AML-193 (cell line): ENCODE data around the gene COL4A1.

Experiments
- DNase-seq, 2 experiments: peaks; one replicate each; lab custom pipeline; 2025; lab: John Stamatoyannopoulos, UW

COL4A1 gene

DNA sequence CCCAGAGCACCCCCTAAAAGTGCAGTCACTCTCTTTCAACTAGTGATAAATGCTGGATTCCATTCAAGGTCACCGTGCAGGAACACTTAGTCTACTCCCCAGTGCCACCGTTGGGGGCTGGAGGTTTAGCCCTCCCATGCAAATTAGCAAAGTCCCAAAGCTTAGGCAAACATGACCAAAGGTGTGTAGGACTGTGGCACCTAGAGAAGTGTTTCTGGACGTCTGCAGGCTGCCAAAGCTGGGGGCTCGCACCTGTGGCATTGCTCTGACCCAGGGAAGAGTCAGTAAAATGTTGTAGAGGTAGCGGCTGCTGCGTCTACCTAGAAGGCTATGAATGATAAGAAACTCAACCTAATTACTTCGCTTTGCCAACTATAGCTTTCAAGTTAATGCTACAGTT is 13.9 kb downstream of the COL4A1 start:
- no peak for DNase-seq

DNA sequence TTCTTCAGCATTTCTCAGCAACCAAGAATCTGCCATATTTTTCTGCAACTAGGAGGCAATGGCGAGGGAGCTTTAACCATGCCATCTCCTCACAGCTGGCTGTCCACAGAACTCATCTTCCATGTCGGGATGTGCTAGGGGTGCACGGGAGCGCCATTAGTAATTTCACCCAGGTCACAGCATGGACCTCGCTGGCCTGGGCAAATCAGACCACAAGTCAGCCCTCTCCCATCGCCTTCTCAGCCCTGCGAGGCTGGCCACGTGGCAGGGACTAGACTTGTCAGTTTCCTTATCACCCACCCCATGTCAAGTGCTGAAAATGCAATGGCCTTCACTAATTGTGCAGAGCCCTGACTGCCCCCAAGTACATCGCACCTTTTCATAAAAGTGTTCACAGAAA is 15.7 kb downstream of the COL4A1 start:
- no peak for DNase-seq

DNA sequence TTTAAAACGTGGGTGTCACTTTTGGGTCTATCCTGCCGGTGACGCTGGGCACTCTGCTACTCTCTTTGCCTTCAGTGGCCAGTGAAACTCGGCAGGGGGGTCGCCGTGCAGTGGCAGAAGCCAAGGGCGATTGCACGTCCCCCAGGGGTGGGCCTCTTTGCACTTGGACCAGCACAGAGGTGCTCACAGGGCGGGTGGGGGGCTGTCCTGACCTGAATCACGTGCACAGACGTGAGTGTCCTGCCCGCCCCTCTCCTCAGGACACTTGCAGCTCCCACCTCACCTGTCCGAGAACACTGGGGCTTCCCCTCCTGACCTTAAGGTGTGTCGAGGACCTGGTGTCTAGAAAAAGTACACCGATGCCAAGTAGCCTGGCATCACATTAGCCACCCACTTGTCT is 16.1 kb downstream of the COL4A1 start:
- no peak for DNase-seq

DNA sequence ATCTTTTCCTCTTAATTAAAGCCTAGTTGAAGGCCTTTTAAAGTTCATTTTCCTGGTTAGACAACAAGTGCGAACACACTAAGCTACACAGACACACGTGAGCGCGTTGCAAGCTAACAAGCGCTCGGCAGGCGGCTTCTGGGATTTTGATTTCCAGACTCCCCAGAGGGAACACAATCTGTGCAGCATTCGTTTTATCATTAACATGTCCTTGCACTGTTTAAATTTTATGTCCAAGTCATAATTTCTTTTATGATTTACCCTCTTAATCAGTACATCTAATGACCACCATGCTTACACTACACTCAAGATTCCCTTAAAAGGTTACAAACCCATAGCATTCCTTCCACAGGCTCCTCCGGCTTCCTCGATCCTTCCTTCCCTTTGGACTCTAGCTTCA is 16.8 kb downstream of the COL4A1 start:
- DNase-seq = no peak

DNA sequence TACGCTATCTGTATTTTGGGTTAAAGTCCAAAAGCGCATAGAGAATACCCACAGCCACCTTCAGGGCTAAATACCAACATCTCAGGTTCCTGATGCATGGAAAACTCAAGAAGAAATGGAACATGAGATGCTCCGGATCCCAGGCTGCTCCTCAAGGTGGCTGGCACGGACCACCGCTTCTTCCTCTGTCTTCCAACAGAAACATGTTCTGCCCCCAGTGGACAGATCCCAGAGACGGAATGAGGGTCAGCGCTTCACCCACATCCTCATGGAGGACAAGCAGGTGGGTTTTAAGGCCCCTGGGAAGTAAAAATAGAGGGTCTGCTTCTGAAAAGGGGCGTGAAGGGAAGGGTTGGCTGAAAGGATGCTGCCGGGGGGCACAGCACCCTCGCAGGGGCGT is 17.3 kb downstream of the COL4A1 start:
- DNase-seq = no peak

DNA sequence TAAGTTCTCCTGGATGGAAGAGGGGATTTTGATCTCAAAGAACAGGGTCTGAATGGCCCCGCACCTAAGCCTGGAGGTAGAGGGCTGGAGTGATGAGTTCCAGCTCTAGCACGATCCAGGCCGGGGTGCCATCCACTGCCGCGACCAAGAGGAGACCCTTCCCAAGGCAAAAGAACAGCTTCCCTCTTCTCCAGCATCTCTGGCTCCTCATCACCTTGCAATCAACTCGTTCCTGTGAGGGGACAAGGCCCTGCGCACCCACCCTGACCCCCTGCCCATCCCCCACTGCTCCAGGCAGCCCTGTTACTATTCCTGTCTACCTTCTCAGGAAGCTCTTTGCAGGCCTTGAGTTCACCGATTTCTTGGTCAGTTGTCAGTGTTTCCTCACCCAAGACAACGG is 17.8 kb downstream of the COL4A1 start:
- DNase-seq = no peak

DNA sequence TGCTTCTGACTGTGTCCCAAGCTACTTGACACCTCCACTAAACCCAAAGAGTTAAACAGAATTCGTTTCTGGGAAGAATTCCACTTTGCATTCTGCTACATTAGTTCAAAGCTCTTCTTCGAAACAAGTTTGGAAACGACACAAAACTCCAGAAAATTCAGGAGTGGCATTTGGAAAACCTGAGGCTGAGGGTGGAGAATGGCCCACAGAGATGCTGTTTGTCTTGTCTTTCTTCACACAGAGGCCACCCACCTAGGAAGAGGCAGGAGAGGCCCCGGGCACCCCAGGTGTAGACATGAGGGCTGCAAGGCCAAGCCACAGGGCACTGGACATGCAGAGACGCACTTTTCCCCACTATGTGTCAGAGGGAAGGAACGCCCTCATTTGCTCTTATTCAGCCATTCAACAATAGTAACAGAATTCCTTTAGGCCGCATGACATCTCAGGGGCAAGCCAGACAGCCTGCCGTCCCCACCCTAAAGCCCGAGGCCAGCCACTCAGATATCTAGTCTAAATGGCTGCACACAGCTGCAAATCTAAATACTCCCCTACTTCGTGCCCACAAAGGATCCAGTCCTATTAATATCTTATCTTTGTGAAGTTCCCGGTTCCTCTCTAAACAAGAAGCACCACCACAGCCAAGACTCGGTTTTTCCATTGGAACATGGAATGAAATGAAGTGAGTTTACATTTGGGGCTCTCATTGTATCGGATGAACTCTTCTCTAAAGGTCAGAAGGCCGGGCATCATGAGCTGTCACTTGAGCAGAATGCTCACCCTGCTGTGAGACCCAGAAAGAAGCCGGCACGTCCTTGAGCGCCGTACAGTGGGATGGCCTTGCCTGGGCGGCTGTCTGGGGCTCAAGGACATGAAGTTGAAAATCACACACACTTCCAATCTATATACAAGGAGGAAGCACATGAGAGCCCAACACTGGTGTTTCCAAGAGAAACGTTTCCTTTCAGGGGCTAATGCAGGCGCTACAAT is 19.8 kb downstream of the COL4A1 start:
- DNase-seq = no peak

DNA sequence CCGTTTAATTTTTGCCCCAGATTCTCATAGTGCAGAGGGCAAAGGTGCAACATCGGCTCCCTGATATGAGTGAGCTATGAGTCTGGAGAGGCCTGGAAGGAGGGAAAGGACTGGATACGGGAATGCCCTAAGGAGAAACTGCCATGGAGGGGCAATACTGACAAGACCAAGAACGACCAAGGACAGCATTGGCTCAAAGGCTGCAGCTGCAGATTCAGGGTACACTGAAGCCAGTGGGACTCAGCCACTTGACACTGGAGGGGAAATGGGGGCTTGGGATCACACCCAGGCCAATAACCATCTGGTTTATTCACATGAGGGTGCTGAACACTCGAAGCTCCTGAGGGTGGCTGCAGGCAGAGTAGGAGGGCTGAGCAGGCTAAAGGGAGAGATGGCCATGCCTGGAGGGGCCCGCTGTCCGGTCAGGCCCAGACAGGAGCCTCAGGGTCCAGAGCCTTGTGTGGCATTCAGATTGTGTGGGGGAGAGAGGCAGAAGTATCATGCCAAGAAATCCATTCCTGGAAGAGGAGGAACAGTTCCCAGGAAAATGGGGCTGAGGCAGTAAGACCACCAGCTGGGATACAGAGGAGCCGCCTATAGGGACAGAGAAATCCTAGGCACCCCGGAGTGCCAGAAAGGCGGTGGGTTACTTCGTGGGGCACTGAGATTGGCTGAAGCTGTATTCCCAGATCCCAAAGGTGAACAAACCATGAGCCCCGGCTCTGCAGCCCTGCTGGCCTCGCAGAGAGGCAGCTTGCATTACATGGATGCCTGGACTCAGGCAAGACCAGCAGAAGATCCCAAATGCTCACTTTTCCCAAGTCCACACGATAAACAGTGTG is 20.7 kb downstream of the COL4A1 start:
- DNase-seq = no peak

DNA sequence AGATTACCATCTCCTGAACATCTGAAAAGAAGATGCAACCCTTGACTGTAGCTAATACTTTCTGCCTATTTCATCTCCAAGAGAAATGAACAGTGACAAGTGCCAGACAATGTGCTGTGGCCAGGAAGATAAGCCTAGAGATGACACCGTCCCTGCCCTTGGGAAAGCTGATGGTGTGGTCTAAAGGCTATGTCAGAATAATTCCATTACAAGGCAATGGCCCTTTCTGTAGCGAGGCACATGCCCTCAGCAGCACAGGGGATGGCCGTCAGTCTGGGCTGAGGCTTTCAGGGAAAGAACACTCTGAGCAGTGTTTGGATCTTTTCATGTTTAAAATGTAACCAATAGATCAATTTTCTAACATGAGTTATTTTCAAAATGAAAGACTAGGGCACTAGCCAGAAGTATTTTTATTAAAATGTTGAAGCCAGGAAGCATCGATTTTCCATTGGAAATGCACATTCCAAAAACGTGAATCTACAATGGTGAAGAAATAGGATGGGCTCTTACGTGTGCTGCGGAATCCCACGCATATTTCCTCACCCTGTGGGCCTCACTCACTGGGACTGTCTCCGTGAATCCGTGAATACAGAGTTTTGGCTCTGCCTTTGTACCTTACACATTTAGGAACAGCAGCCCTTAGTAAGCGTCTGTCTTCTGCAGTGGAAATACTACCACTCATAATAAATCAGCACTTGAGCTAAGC is 22.0 kb downstream of the COL4A1 start:
- no peak for DNase-seq

DNA sequence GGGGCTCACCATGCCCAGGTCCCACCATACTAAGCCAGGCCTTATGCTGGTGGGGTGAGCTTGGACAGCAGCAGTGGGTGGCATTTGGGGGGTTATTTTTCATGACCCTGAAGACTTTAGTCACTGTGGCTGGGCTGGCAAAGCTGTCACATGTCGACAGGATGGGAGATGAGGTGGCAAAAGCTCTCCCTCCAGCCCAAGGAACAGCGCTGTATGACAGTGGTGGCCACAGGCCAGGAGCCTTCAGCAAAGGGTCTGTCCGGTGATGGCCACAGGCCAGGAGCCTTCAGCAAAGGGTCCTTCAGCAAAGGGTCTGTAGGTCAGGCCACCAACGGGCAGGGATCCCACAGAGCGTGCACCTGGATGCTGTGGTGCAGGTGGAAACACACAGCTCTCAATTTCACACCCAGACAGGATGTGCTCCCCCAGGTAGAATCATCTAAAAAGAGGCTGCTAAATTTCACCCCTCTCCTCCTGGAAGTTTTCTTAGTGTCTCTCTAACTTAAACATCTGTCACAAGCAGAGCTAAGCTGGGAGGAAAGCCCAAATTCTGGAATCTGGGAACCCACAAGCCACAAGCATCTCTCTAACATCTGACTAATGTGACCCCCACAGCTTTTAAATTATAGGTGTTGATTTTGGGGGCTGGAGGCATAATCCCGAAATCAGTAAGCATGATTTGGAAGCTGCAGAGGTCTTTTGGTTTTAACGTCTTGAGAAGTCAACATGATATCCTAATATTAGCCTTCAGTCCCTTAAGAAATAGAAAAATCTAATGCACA is 23.0 kb downstream of the COL4A1 start:
- DNase-seq = no peak

DNA sequence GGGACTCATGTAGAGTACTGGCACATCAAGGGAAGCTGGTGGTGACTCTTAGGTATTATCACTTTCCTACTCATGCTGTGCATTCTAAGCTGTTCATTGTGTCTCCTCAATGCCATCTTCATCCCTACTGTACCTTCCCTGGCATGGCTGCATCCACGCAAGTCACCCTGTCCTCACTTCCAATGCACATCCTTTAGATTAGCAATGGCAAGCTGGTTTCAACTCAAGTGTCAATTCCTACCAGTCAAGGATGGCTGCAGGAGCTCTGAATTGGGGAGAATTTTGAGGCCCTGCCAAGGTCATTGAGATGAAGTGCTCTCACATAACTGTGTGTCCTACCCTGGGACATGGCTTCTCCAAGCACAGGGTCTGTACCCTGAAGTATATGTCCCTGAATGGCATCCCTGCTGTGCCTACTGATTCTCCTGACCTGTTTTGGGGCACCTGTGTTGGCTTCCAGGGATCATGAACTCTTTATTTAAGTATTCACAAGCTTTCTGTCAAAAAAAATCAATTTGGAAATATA is 24.6 kb downstream of the COL4A1 start:
- no peak for DNase-seq

DNA sequence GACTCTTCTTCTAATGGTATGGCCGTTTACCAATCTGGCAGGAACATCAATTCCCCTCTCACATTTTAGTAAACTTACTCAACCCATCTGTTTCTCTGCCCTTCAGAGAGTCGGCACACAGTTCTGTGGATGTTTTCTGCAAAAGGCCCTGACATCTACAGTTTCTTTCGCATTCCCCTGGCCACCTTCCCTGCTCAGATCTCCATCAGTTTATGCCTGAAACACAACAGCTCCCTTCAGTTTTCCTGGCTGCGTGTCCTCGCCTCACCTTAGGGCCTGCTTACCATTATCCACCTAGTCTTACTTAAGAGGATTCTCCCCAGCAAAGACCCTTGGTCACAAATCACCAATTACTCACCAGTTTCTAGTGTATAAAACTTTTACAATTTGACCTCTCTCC is 25.2 kb downstream of the COL4A1 start:
- DNase-seq = no peak

DNA sequence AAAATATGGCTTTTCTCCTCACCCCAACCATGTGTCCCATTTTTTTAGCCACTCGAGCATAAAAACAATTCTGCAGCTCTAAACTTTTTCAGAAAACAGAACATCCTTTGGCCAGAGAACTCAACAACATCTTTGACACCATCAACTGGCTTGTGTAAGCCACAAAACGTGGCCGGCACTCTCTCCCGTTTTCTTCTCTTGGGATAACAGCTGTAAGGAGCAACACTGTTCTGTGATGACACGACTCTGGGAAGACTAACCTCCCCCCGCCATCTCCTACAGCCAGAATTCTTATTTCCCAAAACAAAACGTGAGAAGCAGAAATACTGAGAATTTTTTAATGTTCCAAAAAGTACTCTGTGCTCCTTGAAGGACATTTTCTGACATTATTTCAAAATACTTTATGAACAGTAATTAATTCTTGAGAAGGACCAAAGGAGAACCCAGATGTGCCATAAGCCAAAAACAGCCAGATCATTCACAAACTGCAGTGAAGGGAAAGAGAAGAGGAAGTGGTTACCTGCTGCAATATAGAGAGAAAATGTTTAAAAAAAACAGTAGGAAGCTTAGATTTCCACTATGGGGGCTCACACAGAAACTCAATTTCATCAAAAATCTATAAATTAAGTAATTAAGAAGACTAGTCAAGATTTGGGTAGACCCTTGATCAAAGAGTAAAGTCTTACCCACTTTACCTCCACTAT is 25.8 kb downstream of the COL4A1 start:
- peak in 1 of 2 experiments; percentile 14 for DNase-seq

DNA sequence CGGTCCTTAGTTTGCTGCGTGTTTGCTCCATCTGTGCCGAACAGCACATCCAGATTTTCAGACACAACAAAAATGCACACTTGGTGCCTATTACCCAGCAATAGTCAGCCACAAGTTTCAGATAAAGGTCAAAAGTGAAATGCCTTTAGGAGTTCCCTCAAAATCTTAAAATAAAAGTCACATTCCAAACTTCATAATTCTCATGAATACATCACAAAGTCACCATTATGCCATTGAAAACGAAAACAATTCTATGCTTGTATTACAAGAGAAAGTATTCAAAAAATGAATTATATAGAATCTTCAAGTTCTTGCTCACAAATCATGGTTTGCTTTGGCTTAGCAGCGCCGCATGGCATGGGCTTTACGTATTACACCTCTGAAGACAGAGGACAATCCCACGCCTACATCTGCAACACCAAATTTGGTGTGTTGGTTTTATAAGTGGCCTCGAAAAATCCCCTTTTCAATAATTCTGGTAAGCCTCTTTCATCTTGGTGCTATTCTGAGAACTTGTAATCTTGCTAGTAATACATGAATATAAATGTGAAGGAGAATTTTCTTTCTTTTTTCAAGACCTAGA is 26.6 kb downstream of the COL4A1 start:
- no peak for DNase-seq

DNA sequence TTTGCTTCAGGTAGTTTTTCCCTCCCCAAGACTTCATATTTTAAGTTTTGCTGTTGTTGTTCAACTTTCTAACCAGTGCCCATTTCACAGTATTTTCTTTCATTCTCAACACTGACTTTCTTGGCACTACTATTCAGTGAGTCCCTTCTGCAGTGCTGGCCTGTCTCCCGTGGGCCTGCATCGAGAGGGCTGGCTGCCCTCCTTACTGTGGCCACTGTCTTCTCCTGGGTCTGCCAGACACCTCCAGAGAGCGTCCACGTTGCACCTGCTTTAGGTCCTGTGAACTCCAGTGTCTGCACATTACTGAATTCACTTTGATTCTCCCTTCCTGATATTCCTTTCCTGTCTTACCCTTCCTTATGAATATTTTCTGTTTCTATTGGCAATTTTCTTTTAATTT is 27.3 kb downstream of the COL4A1 start:
- no peak for DNase-seq

DNA sequence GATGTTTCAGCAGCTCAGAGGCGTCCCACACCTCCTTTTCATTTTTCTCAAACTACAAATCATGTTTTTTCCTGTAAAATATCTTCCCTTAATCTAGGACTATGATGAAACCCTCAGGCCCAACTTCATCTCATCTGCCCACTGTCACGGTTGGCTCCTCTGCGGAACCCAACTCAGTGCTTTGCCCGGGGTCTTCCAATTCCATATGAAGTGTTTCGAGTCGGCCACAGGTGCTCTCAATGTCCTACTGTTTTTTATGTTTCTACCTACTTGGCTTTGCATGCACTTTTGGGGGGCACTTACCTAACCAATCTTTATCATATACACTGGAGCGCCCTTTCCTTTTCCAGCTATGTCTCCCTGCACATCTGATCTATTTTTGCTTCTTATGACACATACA is 28.1 kb downstream of the COL4A1 start:
- no peak for DNase-seq

DNA sequence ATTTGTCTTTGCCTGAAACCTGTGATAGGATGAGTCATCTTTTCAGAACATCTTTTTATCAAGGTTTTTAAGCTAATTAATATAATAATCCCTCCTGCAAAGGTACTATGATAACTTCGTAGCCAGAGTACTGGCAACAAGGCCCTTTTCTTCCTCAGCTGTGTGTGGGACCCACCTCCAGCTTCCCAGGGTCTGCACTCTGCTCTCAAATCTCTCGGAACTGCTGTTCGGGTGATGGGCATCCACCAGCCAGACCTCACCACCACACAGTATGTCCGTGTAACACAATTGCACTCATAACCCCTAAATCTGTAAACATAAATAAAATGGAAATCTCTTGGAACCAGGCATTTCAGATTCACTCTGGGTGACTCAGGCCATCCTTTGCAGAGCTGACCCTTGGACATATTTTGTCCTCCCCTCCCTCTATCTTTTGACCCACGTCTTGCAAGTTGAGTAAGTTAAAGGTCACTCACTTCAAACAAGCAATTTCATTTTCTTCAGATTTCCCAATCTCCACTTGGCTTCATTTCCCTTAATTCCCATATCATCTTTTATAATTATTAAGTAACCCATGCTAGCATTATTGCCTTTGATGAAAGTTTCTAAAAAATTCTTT is 29.5 kb downstream of the COL4A1 start:
- no peak for DNase-seq

DNA sequence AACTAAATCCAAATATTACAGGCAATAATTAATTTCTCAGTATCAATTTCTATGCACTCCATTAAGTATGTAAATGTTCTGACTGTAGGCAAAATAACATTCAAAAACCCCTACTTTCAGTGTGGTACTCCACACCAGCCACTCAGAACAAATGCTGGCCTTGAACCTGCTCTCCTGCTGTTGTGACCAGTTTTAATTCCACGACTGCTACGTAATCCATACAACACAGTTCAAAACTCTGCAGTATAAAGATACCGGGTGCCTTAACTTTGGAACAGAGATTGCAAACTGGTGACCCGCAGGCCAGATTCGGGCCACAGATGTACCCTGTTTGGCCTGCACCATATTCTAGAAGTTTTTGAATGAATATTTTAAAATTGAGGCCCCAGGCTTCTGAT is 30.4 kb downstream of the COL4A1 start:
- DNase-seq = no peak

DNA sequence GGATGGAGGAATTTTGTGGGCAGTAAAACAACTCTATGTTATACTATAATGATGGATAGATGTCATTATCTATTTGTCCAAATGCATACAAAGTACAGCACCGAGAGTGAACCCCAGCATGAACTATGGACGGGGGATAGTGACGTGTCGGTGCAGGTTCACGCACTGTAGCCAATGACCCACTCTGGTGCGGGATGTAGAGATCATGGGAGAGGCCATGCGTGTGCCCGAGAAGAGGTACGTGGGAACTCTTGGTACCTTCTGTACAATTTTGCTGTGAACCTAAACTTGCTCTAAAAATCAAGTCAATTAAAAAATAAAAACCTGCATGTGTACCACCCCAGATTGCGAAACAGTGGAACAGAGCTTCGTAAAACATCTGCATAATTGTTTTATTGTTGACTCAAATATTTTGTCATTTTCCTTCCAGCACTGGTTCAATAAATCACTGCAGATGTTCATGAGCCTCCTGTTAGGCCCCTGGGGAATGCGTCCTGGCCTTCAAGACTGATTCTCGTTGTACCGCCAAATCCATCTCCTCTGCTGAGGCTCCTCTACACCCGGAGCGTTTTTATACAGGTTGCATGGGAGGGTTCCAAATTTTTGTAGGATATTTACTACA is 30.9 kb downstream of the COL4A1 start:
- no peak for DNase-seq
